ENCODE measurements around the gene TCF7L2.

DNA sequence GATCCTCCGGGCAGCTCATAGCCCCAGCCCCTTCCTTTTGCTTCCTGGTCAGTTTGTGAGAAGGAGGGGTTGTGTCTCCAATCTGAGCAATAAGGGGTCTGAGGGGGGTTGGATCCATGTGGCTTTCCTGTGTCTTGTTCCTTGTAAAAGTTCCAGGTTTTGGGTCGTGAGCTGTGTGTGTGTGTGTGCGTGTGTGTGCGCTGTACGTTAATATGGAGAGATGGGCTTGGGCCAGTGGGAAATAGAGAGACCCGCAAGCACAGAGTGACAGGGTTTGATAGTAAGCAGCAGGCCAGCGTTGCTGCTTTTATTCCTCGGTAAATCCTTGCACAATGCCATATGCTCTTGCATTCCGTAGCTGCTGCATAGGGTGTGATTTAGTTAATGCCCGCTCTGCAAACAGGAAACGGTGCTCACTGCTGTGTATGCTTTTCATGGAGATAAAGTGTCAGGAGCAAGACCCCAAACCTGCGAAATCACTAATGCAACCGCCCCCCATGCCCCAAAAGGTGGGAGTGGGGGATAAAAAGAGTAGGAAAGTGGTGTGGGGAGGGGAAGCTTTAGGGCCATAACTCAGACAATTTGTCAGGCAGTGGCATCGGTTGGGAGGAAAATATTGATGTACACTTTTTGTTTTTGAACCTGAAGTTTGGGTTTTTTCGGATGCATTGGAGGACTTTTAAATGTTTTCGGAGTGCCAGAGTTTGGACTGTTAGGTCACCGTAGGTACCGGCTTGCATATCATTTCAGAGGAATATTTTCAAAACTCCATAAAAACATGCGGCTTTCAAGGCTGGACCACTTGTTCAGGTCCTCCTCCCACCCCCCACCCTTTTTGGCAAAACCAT is 108.7 kb downstream of the TCF7L2 start:
- no peak for TF ChIP-seq POLR2A (IDR thresholded peaks at IDR 0.05)
- TF ChIP-seq, protein P1, sequence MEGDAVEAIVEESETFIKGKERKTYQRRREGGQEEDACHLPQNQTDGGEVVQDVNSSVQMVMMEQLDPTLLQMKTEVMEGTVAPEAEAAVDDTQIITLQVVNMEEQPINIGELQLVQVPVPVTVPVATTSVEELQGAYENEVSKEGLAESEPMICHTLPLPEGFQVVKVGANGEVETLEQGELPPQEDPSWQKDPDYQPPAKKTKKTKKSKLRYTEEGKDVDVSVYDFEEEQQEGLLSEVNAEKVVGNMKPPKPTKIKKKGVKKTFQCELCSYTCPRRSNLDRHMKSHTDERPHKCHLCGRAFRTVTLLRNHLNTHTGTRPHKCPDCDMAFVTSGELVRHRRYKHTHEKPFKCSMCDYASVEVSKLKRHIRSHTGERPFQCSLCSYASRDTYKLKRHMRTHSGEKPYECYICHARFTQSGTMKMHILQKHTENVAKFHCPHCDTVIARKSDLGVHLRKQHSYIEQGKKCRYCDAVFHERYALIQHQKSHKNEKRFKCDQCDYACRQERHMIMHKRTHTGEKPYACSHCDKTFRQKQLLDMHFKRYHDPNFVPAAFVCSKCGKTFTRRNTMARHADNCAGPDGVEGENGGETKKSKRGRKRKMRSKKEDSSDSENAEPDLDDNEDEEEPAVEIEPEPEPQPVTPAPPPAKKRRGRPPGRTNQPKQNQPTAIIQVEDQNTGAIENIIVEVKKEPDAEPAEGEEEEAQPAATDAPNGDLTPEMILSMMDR (IDR thresholded peaks at IDR 0.05) = no peak

All from adrenal gland (tissue), 5 donors.